MM.1S (cell line): ENCODE results near the gene FBXW2.

Experiments
- DNase-seq: peaks from one replicate; pipeline ENCODE4 v3.0.0-alpha.2; 2015
- H2AFZ ChIP-seq: fragments of 300-600 bp; sonication (generic); 2 replicates; pipeline ENCODE4 v1.6.0; 2016; ENCODE audit warnings: antibody characterized with exemption, low read length
- H3F3A ChIP-seq: fragments of 300-600 bp; sonication (generic); 2 replicates; pipeline ENCODE4 v1.6.1; 2016; ENCODE audit warnings: mild to moderate bottlenecking, antibody characterized with exemption, low read length, moderate library complexity, mixed read lengths; ENCODE audit not compliant: insufficient read depth
- H3K27ac ChIP-seq: fragments of 300-600 bp; sonication (generic); 2 replicates; pipeline ENCODE4 v1.5.1; 2016; ENCODE audit warnings: mild to moderate bottlenecking, low read length
- H3K27me3 ChIP-seq: fragments of 300-600 bp; sonication (generic); replicated peaks from 2 replicates; pipeline ENCODE4 v1.6.0; 2016; ENCODE audit warnings: low read length; ENCODE audit not compliant: insufficient read depth
- H3K36me3 ChIP-seq: fragments of 300-600 bp; sonication (generic); replicated peaks from 2 replicates; pipeline ENCODE4 v1.6.1; 2016; ENCODE audit warnings: mild to moderate bottlenecking, low read length, mixed read lengths; ENCODE audit not compliant: insufficient read depth
- H3K4me1 ChIP-seq: fragments of 300-600 bp; sonication (generic); 2 replicates; pipeline ENCODE4 v1.6.1; 2016; ENCODE audit warnings: low read length, mixed read lengths
- H3K4me2 ChIP-seq: fragments of 300-600 bp; sonication (generic); 2 replicates; pipeline ENCODE4 v1.6.0; 2016; ENCODE audit warnings: low read depth, low read length
- H3K4me3 ChIP-seq: fragments of 300-600 bp; sonication (generic); 2 replicates; pipeline ENCODE4 v1.5.1; 2016; ENCODE audit warnings: low read length, mixed read lengths
- H3K79me2 ChIP-seq: fragments of 300-600 bp; sonication (generic); 2 replicates; pipeline ENCODE4 v1.6.1; 2016; ENCODE audit warnings: mixed run types, low read length, mixed read lengths
- H3K9ac ChIP-seq: fragments of 300-600 bp; sonication (generic); 2 replicates; pipeline ENCODE4 v1.6.1; 2016; ENCODE audit warnings: low read length, mixed read lengths
- H3K9me2 ChIP-seq: fragments of 300-600 bp; sonication (generic); replicated peaks from 2 replicates; pipeline ENCODE4 v1.6.1; 2016; ENCODE audit warnings: mild to moderate bottlenecking, low read length, mixed read lengths; ENCODE audit not compliant: insufficient read depth
- H3K9me3 ChIP-seq: fragments of 300-600 bp; sonication (generic); replicated peaks from 2 replicates; pipeline ENCODE4 v1.6.1; 2016; ENCODE audit warnings: mild to moderate bottlenecking, low read length, mixed read lengths; ENCODE audit not compliant: insufficient read depth
- H4K20me1 ChIP-seq: fragments of 300-600 bp; sonication (generic); 2 replicates; pipeline ENCODE4 v1.6.1; 2016; ENCODE audit warnings: mild to moderate bottlenecking, low read length, moderate library complexity, mixed read lengths; ENCODE audit not compliant: insufficient read depth
- CTCF ChIP-seq: fragments of 300-600 bp; sonication (generic); IDR thresholded peaks from 2 replicates; pipeline ENCODE4 v1.5.1; 2016; ENCODE audit warnings: antibody characterized with exemption, low read length, mixed read lengths
- EZH2 ChIP-seq: fragments of 300-600 bp; sonication (generic); optimal IDR thresholded peaks from 2 replicates; pipeline ENCODE3; 2017; ENCODE audit warnings: low read depth, mild to moderate bottlenecking, antibody characterized with exemption, low read length, mixed read lengths
- EZH2phosphoT487 ChIP-seq: fragments of 300-600 bp; sonication (generic); IDR thresholded peaks from 2 replicates; pipeline ENCODE4 v1.6.1; 2018; ENCODE audit warnings: antibody characterized with exemption, low read length

Gene FBXW2

GRCh38 chr9:120734607-120735410 lies 58.4 kb downstream of the FBXW2 start:
- H3K4me1 ChIP-seq, result peaks cover 3% of the 10 kb centered on the region
- no peak for DNase-seq
- TF ChIP-seq EZH2 (no peak), EZH2phosphoT487 (no peak), CTCF (no peak)
- H3K27me3 ChIP-seq, result no peaks in the 10 kb centered on the region
- no peak overlapping the region for H3K4me2 ChIP-seq
- no peak overlapping the region for H3K4me3 ChIP-seq
- H3F3A ChIP-seq, result no peaks in the 10 kb centered on the region
- no peaks in the 10 kb centered on the region for H3K9me3 ChIP-seq
- no peaks in the 10 kb centered on the region for H4K20me1 ChIP-seq
- no peaks in the 10 kb centered on the region for H3K9me2 ChIP-seq
- no peak overlapping the region for H2AFZ ChIP-seq
- no peak overlapping the region for H3K9ac ChIP-seq
- no peaks in the 10 kb centered on the region for H3K79me2 ChIP-seq
- H3K36me3 ChIP-seq, result no peaks in the 10 kb centered on the region
- H3K27ac ChIP-seq, result no peak overlapping the region

- TF ChIP-seq CTCF (no peak), EZH2 (no peak), EZH2phosphoT487 (no peak)
- H3K27ac ChIP-seq, result no peak overlapping the region
These were observed 60.0 kb downstream of the FBXW2 start for GRCh38 chr9:120733190-120733589.

GRCh38 chr9:120730654-120731514 lies 62.3 kb downstream of the FBXW2 start:
- no peak for DNase-seq

More at GRCh38 chr9:120733190-120733589, 60.0 kb downstream of the FBXW2 start:
- H4K20me1 ChIP-seq, result no peaks in the 10 kb centered on the region
- no peak overlapping the region for H3K9ac ChIP-seq
- H3K9me3 ChIP-seq, result no peaks in the 10 kb centered on the region
- peaks cover 17% of the 10 kb centered on the region for H3K4me1 ChIP-seq
- no peaks in the 10 kb centered on the region for H3K79me2 ChIP-seq
- DNase-seq, result no peak
- H3F3A ChIP-seq, result no peaks in the 10 kb centered on the region
- H3K4me3 ChIP-seq, result no peak overlapping the region
- H3K4me2 ChIP-seq, result no peak overlapping the region
- no peaks in the 10 kb centered on the region for H3K9me2 ChIP-seq
- H3K27me3 ChIP-seq, result no peaks in the 10 kb centered on the region
- H3K36me3 ChIP-seq, result no peaks in the 10 kb centered on the region
- no peak overlapping the region for H2AFZ ChIP-seq

More at GRCh38 chr9:120730654-120731514, 62.3 kb downstream of the FBXW2 start:
- Histone ChIP-seq H3K4me3 (no peak overlapping the region), H2AFZ (no peak overlapping the region), H3K9me2 (no peaks in the 10 kb centered on the region), H3K4me1 (peaks cover 17% of the 10 kb centered on the region), H3F3A (no peaks in the 10 kb centered on the region), H3K36me3 (no peaks in the 10 kb centered on the region), H3K27ac (no peak overlapping the region), H4K20me1 (no peaks in the 10 kb centered on the region), H3K27me3 (no peaks in the 10 kb centered on the region), H3K9me3 (no peaks in the 10 kb centered on the region), H3K9ac (no peak overlapping the region), H3K4me2 (no peak overlapping the region), H3K79me2 (no peaks in the 10 kb centered on the region)
- TF ChIP-seq CTCF, result no peak
- TF ChIP-seq EZH2, result no peak
- no peak for TF ChIP-seq EZH2phosphoT487
